NCI-H510A (cell line): ENCODE data around the gene KPNA1.

ENCODE experiments used
- DNase-seq: peaks from one replicate; lab custom pipeline; 2025; lab: John Stamatoyannopoulos, UW

KPNA1 gene

GRCh38 chr3:122415104-122415744 lies 99.5 kb downstream of the KPNA1 start:
- no peak for DNase-seq

- DNase-seq, result no peak
These were observed 100.3 kb downstream of the KPNA1 start for GRCh38 chr3:122414391-122414790.

GRCh38 chr3:122410639-122411038 lies 104.1 kb downstream of the KPNA1 start:
- DNase-seq, result no peak

- DNase-seq, result no peak
These were observed 104.6 kb downstream of the KPNA1 start for GRCh38 chr3:122410111-122410510.

GRCh38 chr3:122409446-122409845 lies 105.3 kb downstream of the KPNA1 start:
- no peak for DNase-seq

- no peak for DNase-seq
These were observed 106.8 kb downstream of the KPNA1 start for GRCh38 chr3:122407946-122408345.

GRCh38 chr3:122406198-122406597 lies 108.5 kb downstream of the KPNA1 start:
- no peak for DNase-seq

- no peak for DNase-seq
These were observed 109.7 kb downstream of the KPNA1 start for GRCh38 chr3:122405015-122405414.

- DNase-seq, result no peak
These were observed 111.2 kb downstream of the KPNA1 start for GRCh38 chr3:122403489-122403888.

- DNase-seq, result no peak
These were observed 115.8 kb downstream of the KPNA1 start for GRCh38 chr3:122398920-122399319.

GRCh38 chr3:122397201-122397600 lies 117.5 kb downstream of the KPNA1 start:
- no peak for DNase-seq

- no peak for DNase-seq
These were observed 118.2 kb downstream of the KPNA1 start for GRCh38 chr3:122396511-122396910.

- no peak for DNase-seq
These were observed 119.2 kb downstream of the KPNA1 start for GRCh38 chr3:122395582-122395981.

- DNase-seq, result no peak
These were observed 120.6 kb downstream of the KPNA1 start for GRCh38 chr3:122394173-122394572.

- DNase-seq, result no peak
These were observed 121.6 kb downstream of the KPNA1 start for GRCh38 chr3:122392868-122393844.

- DNase-seq, result no peak
These were observed 122.9 kb downstream of the KPNA1 start for GRCh38 chr3:122391681-122392446.

- no peak for DNase-seq
These were observed 124.1 kb downstream of the KPNA1 start for GRCh38 chr3:122390665-122391064.

- DNase-seq, result no peak
These were observed 124.8 kb downstream of the KPNA1 start for GRCh38 chr3:122389892-122390291.

- no peak for DNase-seq
These were observed 125.5 kb downstream of the KPNA1 start for GRCh38 chr3:122389197-122389596.

- no peak for DNase-seq
These were observed 127.0 kb downstream of the KPNA1 start for GRCh38 chr3:122387709-122388108.

GRCh38 chr3:122383771-122384697 lies 130.7 kb downstream of the KPNA1 start, which contains the start of gene FAM162A:
Gene FAM162A (plus strand): TSS chr3:122384182. CDS start chr3:122384266, 84 bp downstream.
- peak; percentile 85 for DNase-seq
